Left renal pelvis (tissue), 4 donors: Measurements from ENCODE around the gene KCNE3. TPM values are rescaled to one million over a fixed set of nuclear protein-coding genes. Genes with fewer than 3 reads are reported as not detected.

Experiments used
- polyA plus RNA-seq, 4 donors: library from polyadenylated mRNA; unstranded; fragments of 120-200 nt; gene quantifications; one replicate each; pipeline ENCODE4 v1.2.1, GENCODE V29; 2013; ENCODE audit not compliant: insufficient read length in 4 of 4

KCNE3 gene
- polyA plus RNA-seq, 4 donors = 6.3 to 31.3 (median 27.8) TPM

Other genes with a start within 250 kb of the KCNE3 start
- 1 to 10 TPM in 2 of 4 donors, under 1 TPM in 2; 0.93 to 1.3 (median 1.0) TPM for gene P4HA3, start 155.9 kb downstream of the KCNE3 start, polyA plus RNA-seq
- gene PGM2L1, start 69.1 kb downstream of the KCNE3 start, polyA plus RNA-seq = 1 to 10 TPM; 2.9 to 4.4 (median 3.4) TPM
- 1 to 10 TPM; 3.1 to 9.2 (median 8.8) TPM for gene LIPT2, start 26.2 kb upstream of the KCNE3 start, polyA plus RNA-seq
- gene POLD3, start 125.0 kb upstream of the KCNE3 start, polyA plus RNA-seq = 10 to 100 TPM; 24.3 to 36.1 (median 35.2) TPM